ENCODE data around the gene RAB5B. TPM values are rescaled to one million over a fixed set of nuclear protein-coding genes. Genes with fewer than 3 reads are reported as not detected.

The RAB5B gene
- total RNA-seq, 2 donors from 2014 or later, result 112 to 178 TPM

- Histone ChIP-seq H3K4me3 (peak within 1 kb of the TSS; percentile 83), H3K36me3 (no peaks in the 10 kb centered on the region), H3K9ac (ENCODE audit: low read depth in 2 of 2, low read length in 2 of 2) (peak within 1 kb of the TSS; percentile 86 to 97), H3K27me3 (no peaks in the 10 kb centered on the region), H3K9me3 (no peaks in the 10 kb centered on the region), H3K4me1 (peaks cover 29% of the 10 kb centered on the region), H3K27ac (peak within 1 kb of the TSS; percentile 99)
- intact Hi-C loops (cut with DNase I), result loop anchor here (5.0 kb wide), 1 partner anchor 96 kb away; no protein-coding TSS in a partner anchor
- TF ChIP-seq CTCF (IDR thresholded peaks at IDR 0.05), result no peak
- peak; percentile 91 for DNase-seq
These were observed 46.0 kb upstream of the RAB5B start, which contains the start of gene PYM1 for GRCh38 chr12:55927588-55928502. PYM1 (minus strand) TSS chr12:55927894; CDS start chr12:55927761, 133 bp downstream.

GRCh38 chr12:55929306-55929791, 44.5 kb upstream of the RAB5B start:
- peaks cover 33% of the 10 kb centered on the region for H3K4me1 ChIP-seq
- intact Hi-C loops (cut with DNase I), result loop anchor here (5.0 kb wide), 1 partner anchor 97 kb away; no protein-coding TSS in a partner anchor

GRCh38 chr12:55930771-55931316, 43.0 kb upstream of the RAB5B start, which contains the start of gene DGKA:
DGKA (plus strand) TSS chr12:55931162; CDS start chr12:55936504, 5,342 bp downstream.
- H3K36me3 ChIP-seq, result no peaks in the 10 kb centered on the region
- DNase-seq, result peak; percentile 77
- H3K9me3 ChIP-seq, result no peaks in the 10 kb centered on the region
- peak; percentile 51 for TF ChIP-seq CTCF (IDR thresholded peaks at IDR 0.05)
- peak within 1 kb of the TSS; percentile 99 for H3K27ac ChIP-seq
- peak within 1 kb of the TSS; percentile 70 for H3K4me3 ChIP-seq
- no peaks in the 10 kb centered on the region for H3K27me3 ChIP-seq
- peak within 1 kb of the TSS; percentile 87 for H3K9ac ChIP-seq (ENCODE audit: low read depth in 2 of 2, low read length in 2 of 2)
- H3K4me1 ChIP-seq, result peaks cover 33% of the 10 kb centered on the region
- intact Hi-C loops (cut with DNase I), result no loop called here

More at GRCh38 chr12:55929306-55929791, 44.5 kb upstream of the RAB5B start:
- Histone ChIP-seq H3K27ac (peak overlapping the region; percentile 99), H3K4me3 (no peak overlapping the region), H3K9me3 (no peaks in the 10 kb centered on the region), H3K27me3 (no peaks in the 10 kb centered on the region), H3K9ac (ENCODE audit: low read depth in 2 of 2, low read length in 2 of 2) (peak overlapping the region; percentile 39 to 71), H3K36me3 (no peaks in the 10 kb centered on the region)
- no peak for TF ChIP-seq CTCF (IDR thresholded peaks at IDR 0.05)
- peak; percentile 58 for DNase-seq

- Histone ChIP-seq H3K4me1 (peaks cover 33% of the 10 kb centered on the region), H3K27me3 (no peaks in the 10 kb centered on the region), H3K9me3 (no peaks in the 10 kb centered on the region), H3K27ac (peak overlapping the region; percentile 99), H3K9ac (ENCODE audit: low read depth in 2 of 2, low read length in 2 of 2) (peak overlapping the region; percentile 87), H3K4me3 (peak overlapping the region; percentile 70), H3K36me3 (no peaks in the 10 kb centered on the region)
- intact Hi-C loops (cut with DNase I), result no loop called here
- TF ChIP-seq CTCF (IDR thresholded peaks at IDR 0.05), result no peak
- DNase-seq, result peak; percentile 57
These were observed 42.5 kb upstream of the RAB5B start for GRCh38 chr12:55931317-55931779.

Measured in colonic mucosa (tissue), 4 donors.